GM13976 (cell line): ENCODE data around the gene TTC21A.

Experiments
- DNase-seq: peaks from one replicate; pipeline ENCODE4 v3.0.0; 2012; ENCODE audit warnings: low spot score
- in situ Hi-C: fragments of 300-500 bp; cut with MboI; formaldehyde crosslinking; loops from one replicate; pipeline ENCODE4 v1.12.0; 2022; ENCODE audit warnings: low sequenced_read_pairs, mixed read lengths, inconsistent platforms; ENCODE audit not compliant: unreplicated experiment
- TF ChIP-seq, protein P1 (sequence below): IDR thresholded peaks from 2 replicates; pipeline ENCODE4 v1.5.1; 2012; ENCODE audit warnings: borderline replicate concordance, mild to moderate bottlenecking; ENCODE audit not compliant: insufficient read depth; ENCODE audit errors: extremely low read depth, missing control alignments, control extremely low read depth

The TTC21A gene

DNA sequence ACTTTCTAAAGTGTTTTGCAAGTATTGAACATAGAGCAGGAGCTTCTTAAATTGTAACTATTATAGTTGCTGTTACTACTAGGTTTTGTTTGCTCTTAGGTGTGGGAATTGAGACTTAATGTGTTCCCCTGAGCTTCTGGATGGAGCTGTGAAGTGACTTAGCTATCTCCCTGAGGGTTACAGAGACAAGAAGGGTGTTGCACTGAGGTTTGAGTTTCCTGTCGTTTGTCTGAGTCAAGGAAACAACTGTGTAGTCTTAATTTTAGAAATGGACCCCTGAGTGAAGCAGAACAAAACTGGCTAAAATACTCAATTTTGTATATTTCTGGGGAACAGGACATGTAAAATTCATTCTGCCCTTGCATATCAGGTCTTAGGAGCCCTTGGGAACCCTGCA is 20.4 kb downstream of the TTC21A start:
- TF ChIP-seq, protein P1, sequence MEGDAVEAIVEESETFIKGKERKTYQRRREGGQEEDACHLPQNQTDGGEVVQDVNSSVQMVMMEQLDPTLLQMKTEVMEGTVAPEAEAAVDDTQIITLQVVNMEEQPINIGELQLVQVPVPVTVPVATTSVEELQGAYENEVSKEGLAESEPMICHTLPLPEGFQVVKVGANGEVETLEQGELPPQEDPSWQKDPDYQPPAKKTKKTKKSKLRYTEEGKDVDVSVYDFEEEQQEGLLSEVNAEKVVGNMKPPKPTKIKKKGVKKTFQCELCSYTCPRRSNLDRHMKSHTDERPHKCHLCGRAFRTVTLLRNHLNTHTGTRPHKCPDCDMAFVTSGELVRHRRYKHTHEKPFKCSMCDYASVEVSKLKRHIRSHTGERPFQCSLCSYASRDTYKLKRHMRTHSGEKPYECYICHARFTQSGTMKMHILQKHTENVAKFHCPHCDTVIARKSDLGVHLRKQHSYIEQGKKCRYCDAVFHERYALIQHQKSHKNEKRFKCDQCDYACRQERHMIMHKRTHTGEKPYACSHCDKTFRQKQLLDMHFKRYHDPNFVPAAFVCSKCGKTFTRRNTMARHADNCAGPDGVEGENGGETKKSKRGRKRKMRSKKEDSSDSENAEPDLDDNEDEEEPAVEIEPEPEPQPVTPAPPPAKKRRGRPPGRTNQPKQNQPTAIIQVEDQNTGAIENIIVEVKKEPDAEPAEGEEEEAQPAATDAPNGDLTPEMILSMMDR, result no peak
- DNase-seq, result no peak
- in situ Hi-C loops, result no loop called here

DNA sequence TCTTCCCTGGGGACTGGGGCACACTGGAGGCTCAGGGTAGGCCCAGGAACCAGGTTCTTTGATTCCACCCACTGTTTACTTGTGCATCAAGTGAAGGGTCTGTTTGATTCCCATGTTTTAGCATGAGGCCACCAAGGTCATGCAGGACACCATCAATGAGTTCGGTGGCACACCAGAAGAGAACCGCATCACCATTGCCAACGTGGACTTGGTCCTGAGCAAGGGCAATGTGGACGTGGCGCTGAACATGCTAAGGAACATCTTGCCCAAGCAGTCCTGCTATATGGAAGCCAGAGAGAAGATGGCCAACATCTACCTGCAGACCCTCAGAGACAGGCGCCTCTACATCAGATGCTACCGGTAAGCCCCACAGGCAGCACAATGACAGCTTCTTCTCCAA is 21.5 kb downstream of the TTC21A start:
- TF ChIP-seq, protein P1, result no peak
- no peak for DNase-seq
- in situ Hi-C loops, result no loop called here

DNA sequence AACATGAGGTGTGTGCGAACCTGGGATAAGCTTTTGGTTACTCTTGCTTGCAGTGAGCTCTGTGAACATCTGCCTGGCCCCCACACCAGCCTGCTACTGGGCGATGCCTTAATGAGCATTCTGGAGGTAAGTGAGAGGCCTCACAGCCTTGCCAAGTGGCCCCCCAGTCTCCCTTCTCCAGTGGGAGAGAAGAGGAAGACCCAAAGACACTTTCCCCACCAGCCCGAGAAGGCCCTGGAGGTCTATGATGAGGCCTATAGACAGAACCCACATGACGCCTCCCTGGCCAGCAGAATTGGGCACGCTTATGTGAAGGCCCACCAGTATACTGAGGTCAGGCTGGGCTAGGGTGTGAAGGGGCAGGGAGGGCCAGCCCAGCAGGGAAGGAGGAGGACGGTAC is 22.5 kb downstream of the TTC21A start:
- TF ChIP-seq, protein P1, result no peak
- in situ Hi-C loops, result no loop called here
- DNase-seq, result no peak

DNA sequence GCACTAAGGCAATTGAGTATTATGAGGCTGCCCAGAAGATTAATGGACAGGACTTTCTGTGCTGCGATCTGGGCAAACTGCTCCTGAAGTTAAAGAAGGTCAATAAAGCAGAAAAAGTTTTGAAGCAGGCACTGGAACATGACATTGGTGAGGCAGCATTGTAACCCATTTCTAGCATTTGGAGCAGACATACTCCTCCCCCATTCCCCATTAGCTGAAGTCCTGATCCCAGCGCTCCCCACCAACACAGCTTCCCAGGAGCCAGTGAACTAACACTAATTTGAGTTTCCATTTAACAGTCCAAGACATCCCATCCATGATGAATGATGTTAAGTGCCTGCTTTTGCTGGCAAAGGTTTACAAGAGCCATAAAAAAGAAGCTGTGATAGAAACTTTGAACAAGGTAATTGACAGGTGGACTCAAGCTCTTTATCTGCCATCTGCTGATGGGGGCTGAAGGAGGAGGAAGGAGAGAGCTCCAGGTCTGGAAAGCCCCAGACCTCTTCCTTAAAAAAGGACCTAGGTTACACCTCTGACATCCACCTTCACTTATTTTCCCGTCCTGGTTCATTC is 23.3 kb downstream of the TTC21A start:
- TF ChIP-seq, protein P1, result no peak
- no peak for DNase-seq
- in situ Hi-C loops, result no loop called here

- TF ChIP-seq, protein P1, result no peak
- in situ Hi-C loops, result no loop called here
- no peak for DNase-seq
Measured at GRCh38 chr3:39132096-39133092, 24.9 kb downstream of the TTC21A start.

DNA sequence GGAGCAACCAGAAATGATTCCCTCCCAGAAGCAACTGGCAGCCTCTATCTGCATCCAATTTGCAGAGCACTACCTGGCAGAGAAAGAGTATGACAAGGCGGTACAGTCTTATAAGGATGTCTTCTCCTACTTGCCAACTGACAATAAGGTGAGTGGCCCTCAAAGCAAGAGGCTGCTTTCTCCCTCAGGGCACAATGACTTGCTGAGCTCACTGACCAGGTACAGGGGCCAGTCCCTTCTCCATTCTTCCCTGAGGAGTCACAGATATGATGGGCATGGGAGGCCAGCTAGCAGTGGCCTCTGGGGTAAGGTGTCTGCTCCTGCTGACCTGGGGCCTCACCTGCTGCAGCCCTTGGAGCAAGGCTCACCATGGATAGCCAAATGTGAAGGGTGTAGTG is 25.6 kb downstream of the TTC21A start:
- TF ChIP-seq, protein P1, result no peak
- in situ Hi-C loops, result no loop called here
- no peak for DNase-seq
